OCI-LY3 (cell line): ENCODE results near the gene ANXA3.

Source experiments
- H2AFZ ChIP-seq: fragments of 200-600, 300-600 bp; shearing (Covaris generic); 2 replicates; pipeline ENCODE4 v1.6.0; 2014; ENCODE audit warnings: antibody characterized with exemption, low read depth, low read length
- H3K27ac ChIP-seq: fragments of 200-600, 300-600 bp; sonication (generic); 2 replicates; pipeline ENCODE4 v1.5.1; 2014; ENCODE audit warnings: mild to moderate bottlenecking, low read length, moderate library complexity, mixed read lengths
- H3K27me3 ChIP-seq: fragments of 200-600, 300-600 bp; sonication (generic); 2 replicates; pipeline ENCODE4 v1.6.1; 2014; ENCODE audit warnings: low read depth, low read length, mixed read lengths
- H3K36me3 ChIP-seq: fragments of 200-600, 300-600 bp; sonication (generic); replicated peaks from 2 replicates; pipeline ENCODE3; 2014; ENCODE audit warnings: low read depth, low read length, mixed read lengths
- H3K4me1 ChIP-seq: fragments of 300-600, 200-600 bp; sonication (generic); 2 replicates; pipeline ENCODE4 v1.6.1; 2014; ENCODE audit warnings: low read length, mixed read lengths
- H3K4me2 ChIP-seq: fragments of 200-600, 300-600 bp; sonication (generic); 2 replicates; pipeline ENCODE4 v1.6.1; 2014; ENCODE audit warnings: low read length, mixed read lengths
- H3K4me3 ChIP-seq: fragments of 300-600, 200-600 bp; sonication (generic); 2 replicates; pipeline ENCODE4 v1.5.1; 2014; ENCODE audit warnings: antibody characterized with exemption, mild to moderate bottlenecking, low read length, moderate library complexity
- H3K79me2 ChIP-seq: fragments of 300-600, 200-600 bp; shearing (Covaris generic); 2 replicates; pipeline ENCODE4 v1.6.1; 2014; ENCODE audit warnings: mild to moderate bottlenecking, low read length, mixed read lengths
- H3K9ac ChIP-seq: fragments of 300-600, 200-600 bp; shearing (Covaris generic); 2 replicates; pipeline ENCODE4 v1.6.0; 2014; ENCODE audit warnings: mild to moderate bottlenecking, low read length, moderate library complexity
- H3K9me3 ChIP-seq: fragments of 200-600, 300-600 bp; shearing (Covaris generic); 2 replicates; pipeline ENCODE4 v1.6.1; 2014; ENCODE audit warnings: low read length, mixed read lengths; ENCODE audit not compliant: insufficient read depth
- H4K20me1 ChIP-seq: fragments of 200-600, 300-600 bp; sonication (generic); 2 replicates; pipeline ENCODE4 v1.6.1; 2016; ENCODE audit warnings: low read length, mixed read lengths; ENCODE audit not compliant: insufficient read depth
- CTCF ChIP-seq: fragments of 200-600, 300-600 bp; sonication (generic); IDR thresholded peaks from 2 replicates; pipeline ENCODE4 v1.5.1; 2014; ENCODE audit warnings: antibody characterized with exemption, low read length, low read depth
- EZH2phosphoT487 ChIP-seq: fragments of 200-600 bp; shearing (Covaris generic); IDR thresholded peaks from 2 replicates; pipeline ENCODE4 v1.6.1; 2018; ENCODE audit warnings: antibody characterized with exemption, mixed run types, low read depth

Gene ANXA3

GRCh38 chr4:78612398-78613178, 61.0 kb downstream of the ANXA3 start:
- no peak overlapping the region for H2AFZ ChIP-seq
- no peaks in the 10 kb centered on the region for H4K20me1 ChIP-seq
- no peaks in the 10 kb centered on the region for H3K79me2 ChIP-seq
- TF ChIP-seq EZH2phosphoT487 (no peak), CTCF (peak; percentile 85)
- H3K4me3 ChIP-seq, result no peak overlapping the region
- no peak overlapping the region for H3K9ac ChIP-seq
- H3K36me3 ChIP-seq, result no peaks in the 10 kb centered on the region
- H3K27ac ChIP-seq, result no peak overlapping the region
- no peak overlapping the region for H3K4me2 ChIP-seq
- H3K4me1 ChIP-seq, result peaks cover 40% of the 10 kb centered on the region
- no peaks in the 10 kb centered on the region for H3K27me3 ChIP-seq
- no peaks in the 10 kb centered on the region for H3K9me3 ChIP-seq

GRCh38 chr4:78613522-78614321, 62.2 kb downstream of the ANXA3 start:
- no peaks in the 10 kb centered on the region for H3K36me3 ChIP-seq
- peak overlapping the region; percentile 24 for H3K27ac ChIP-seq
- peaks cover 40% of the 10 kb centered on the region for H3K4me1 ChIP-seq
- no peaks in the 10 kb centered on the region for H3K27me3 ChIP-seq
- no peaks in the 10 kb centered on the region for H3K9me3 ChIP-seq
- H3K4me3 ChIP-seq, result peak overlapping the region; percentile 36
- no peaks in the 10 kb centered on the region for H3K79me2 ChIP-seq
- no peaks in the 10 kb centered on the region for H4K20me1 ChIP-seq
- peak overlapping the region; percentile 47 for H3K4me2 ChIP-seq
- peak overlapping the region; percentile 60 for H2AFZ ChIP-seq
- no peak for TF ChIP-seq EZH2phosphoT487
- no peak for TF ChIP-seq CTCF
- H3K9ac ChIP-seq, result peak overlapping the region; percentile 27; the same call in 1 of the 2 replicates

GRCh38 chr4:78616046-78616498, 64.5 kb downstream of the ANXA3 start:
- no peak overlapping the region for H3K9ac ChIP-seq
- H3K36me3 ChIP-seq, result no peaks in the 10 kb centered on the region
- no peak for TF ChIP-seq EZH2phosphoT487
- TF ChIP-seq CTCF, result no peak
- peaks cover 29% of the 10 kb centered on the region for H3K4me1 ChIP-seq
- no peak overlapping the region for H3K27ac ChIP-seq
- no peak overlapping the region for H2AFZ ChIP-seq
- no peaks in the 10 kb centered on the region for H3K27me3 ChIP-seq
- H4K20me1 ChIP-seq, result no peaks in the 10 kb centered on the region
- H3K79me2 ChIP-seq, result no peaks in the 10 kb centered on the region
- H3K9me3 ChIP-seq, result no peaks in the 10 kb centered on the region
- H3K4me2 ChIP-seq, result no peak overlapping the region
- no peak overlapping the region for H3K4me3 ChIP-seq

GRCh38 chr4:78618436-78618835, 66.9 kb downstream of the ANXA3 start:
- H3K9ac ChIP-seq, result no peak overlapping the region
- no peak overlapping the region for H3K4me3 ChIP-seq
- H3K4me2 ChIP-seq, result no peak overlapping the region
- H3K36me3 ChIP-seq, result no peaks in the 10 kb centered on the region
- no peaks in the 10 kb centered on the region for H4K20me1 ChIP-seq
- H3K79me2 ChIP-seq, result no peaks in the 10 kb centered on the region
- H2AFZ ChIP-seq, result no peak overlapping the region
- H3K4me1 ChIP-seq, result peaks cover 19% of the 10 kb centered on the region
- TF ChIP-seq EZH2phosphoT487 (no peak), CTCF (no peak)
- no peak overlapping the region for H3K27ac ChIP-seq
- no peaks in the 10 kb centered on the region for H3K27me3 ChIP-seq
- H3K9me3 ChIP-seq, result no peaks in the 10 kb centered on the region
